Smooth muscle cell (in vitro differentiated cells): Measurements from ENCODE around the gene RABGAP1. TPM values are rescaled to one million over a fixed set of nuclear protein-coding genes. Genes with fewer than 3 reads are reported as not detected.
A peak's percentile ranks its signal among the peaks of the same experiment; 100 is the strongest.
"Not testable (repeated sequence)": the region's sequence is repeated elsewhere in the genome, so short reads cannot be mapped to it uniquely, and the experiment has no call there.

Experiments used
- DNase-seq: peaks from one replicate; lab custom pipeline; 2025; ENCODE audit not compliant: unreplicated experiment; lab: John Stamatoyannopoulos, UW
- H2AFZ ChIP-seq: fragments of 200-600 bp; sonication (generic); 2 replicates; pipeline ENCODE4 v1.6.0; 2016; ENCODE audit warnings: antibody characterized with exemption, low read depth, mild to moderate bottlenecking
- H3F3A ChIP-seq: fragments of 200-600 bp; sonication (generic); 2 replicates; pipeline ENCODE4 v1.6.0; 2017; ENCODE audit warnings: antibody characterized with exemption, low read depth
- H3K27ac ChIP-seq: fragments of 200-600 bp; sonication (generic); 2 replicates; pipeline ENCODE4 v1.5.1; 2016; ENCODE audit warnings: low read depth, mild to moderate bottlenecking
- H3K27me3 ChIP-seq: fragments of 200-600 bp; sonication (generic); 2 replicates; pipeline ENCODE4 v1.6.1; 2016; ENCODE audit warnings: low read depth, mild to moderate bottlenecking
- H3K36me3 ChIP-seq: fragments of 200-600 bp; sonication (generic); 2 replicates; pipeline ENCODE4 v1.5.1; 2016; ENCODE audit warnings: low read depth
- H3K4me1 ChIP-seq: fragments of 200-600 bp; sonication (generic); 2 replicates; pipeline ENCODE4 v1.5.1; 2016; ENCODE audit warnings: low read depth
- H3K4me2 ChIP-seq: fragments of 200-600 bp; sonication (generic); 2 replicates; pipeline ENCODE4 v1.6.0; 2016; ENCODE audit warnings: mild to moderate bottlenecking
- H3K4me3 ChIP-seq: fragments of 200-600 bp; sonication (generic); 2 replicates; pipeline ENCODE4 v1.5.1; 2016; ENCODE audit warnings: mild to moderate bottlenecking
- H3K79me2 ChIP-seq: fragments of 200-600 bp; sonication (generic); 2 replicates; pipeline ENCODE4 v1.6.0; 2016; ENCODE audit warnings: low read depth, mild to moderate bottlenecking
- H3K9ac ChIP-seq: fragments of 200-600 bp; sonication (generic); 2 replicates; pipeline ENCODE4 v1.6.0; 2016; ENCODE audit warnings: low read depth
- H3K9me3 ChIP-seq: fragments of 200-600 bp; sonication (generic); replicated peaks from 2 replicates; pipeline ENCODE4 v1.5.1; 2016; ENCODE audit warnings: low read depth
- H4K20me1 ChIP-seq: fragments of 200-600 bp; sonication (generic); 2 replicates; pipeline ENCODE4 v1.6.0; 2016; ENCODE audit warnings: low read depth
- CTCF ChIP-seq: fragments of 200-600 bp; sonication (generic); IDR thresholded peaks from 2 replicates; pipeline ENCODE4 v1.5.1; 2017; ENCODE audit warnings: borderline replicate concordance, mild to moderate bottlenecking, antibody characterized with exemption; ENCODE audit not compliant: insufficient read depth, poor library complexity, severe bottlenecking
- WGBS: methylation state at CpG from one replicate; pipeline ENCODE4 v1.1.7; 2016; ENCODE audit warnings: low lambda C conversion rate; 5-methylcytosine and 5-hydroxymethylcytosine counted together
- polyA plus RNA-seq: library from polyadenylated mRNA; unstranded; fragments of >200 nt; fragmentation: Nextera tagmentation; extraction: Ambion mirVana; gene quantifications from 2 replicates; pipeline ENCODE4 v1.2.1, GENCODE V29; 2016
- total RNA-seq: library from RNA; depleted of rRNA; stranded (reverse); fragments of >200 nt; gene quantifications from 2 replicates; pipeline ENCODE4 v1.2.3, GENCODE V29; 2014

RABGAP1 gene
- total and polyA plus RNA-seq, 2 experiments from 2014 or later = 13.5 to 31.8 TPM

- Histone ChIP-seq H3K4me2 (peak overlapping the region; percentile 89), H3K4me3 (peak overlapping the region; percentile 88), H3K79me2 (peaks cover 66% of the 10 kb centered on the region), H3K9ac (peak overlapping the region; percentile 98), H3K4me1 (peaks cover 26% of the 10 kb centered on the region), H3K27ac (peak overlapping the region; percentile 85), H2AFZ (peak overlapping the region; percentile 86), H3K36me3 (no peaks in the 10 kb centered on the region), H3K27me3 (no peaks in the 10 kb centered on the region), H4K20me1 (peaks cover 32% of the 10 kb centered on the region), H3F3A (no peaks in the 10 kb centered on the region), H3K9me3 (no peaks in the 10 kb centered on the region)
- TF ChIP-seq CTCF = no peak
- under 1% methylated on average over 8 of the region's 8 CpGs for WGBS
- DNase-seq = no peak
Measured at GRCh38 chr9:122904466-122904822, 36.4 kb upstream of the RABGAP1 start.

GRCh38 chr9:122904823-122905710 is 35.8 kb upstream of the RABGAP1 start, which contains the start of gene RC3H2:
Gene RC3H2, minus strand, starts transcription at chr9:122905359. Its CDS starts 7,850 bp downstream, at chr9:122897509.
- peaks cover 64% of the 10 kb centered on the region for H3K79me2 ChIP-seq
- no peaks in the 10 kb centered on the region for H3K27me3 ChIP-seq
- H3K4me1 ChIP-seq = peaks cover 25% of the 10 kb centered on the region
- peak within 1 kb of the TSS; percentile 85 for H3K27ac ChIP-seq
- H3K9ac ChIP-seq = peak within 1 kb of the TSS; percentile 98
- H3K36me3 ChIP-seq = no peaks in the 10 kb centered on the region
- peak within 1 kb of the TSS; percentile 88 for H3K4me3 ChIP-seq
- no peak for TF ChIP-seq CTCF
- no peaks in the 10 kb centered on the region for H3K9me3 ChIP-seq
- no peaks in the 10 kb centered on the region for H3F3A ChIP-seq
- WGBS = under 1% methylated on average over 48 of the region's 77 CpGs
- peak; percentile 88 for DNase-seq
- peaks cover 26% of the 10 kb centered on the region for H4K20me1 ChIP-seq
- peak within 1 kb of the TSS; percentile 94 for H2AFZ ChIP-seq
- peak within 1 kb of the TSS; percentile 89 for H3K4me2 ChIP-seq

GRCh38 chr9:122906122-122906521 is 34.7 kb upstream of the RABGAP1 start:
- DNase-seq, H2AFZ ChIP-seq, H3F3A ChIP-seq, H3K9me3 ChIP-seq, H3K27ac ChIP-seq, H3K4me3 ChIP-seq, H3K27me3 ChIP-seq, H3K36me3 ChIP-seq, H3K9ac ChIP-seq: not testable (repeated sequence)
- H3K4me2 ChIP-seq = peak overlapping the region; percentile 81
- WGBS = 98% methylated on average over 16 of the region's 16 CpGs
- H4K20me1 ChIP-seq = peaks cover 15% of the 10 kb centered on the region
- H3K79me2 ChIP-seq = peaks cover 64% of the 10 kb centered on the region
- peaks cover 15% of the 10 kb centered on the region for H3K4me1 ChIP-seq

GRCh38 chr9:122912671-122912963 is 28.2 kb upstream of the RABGAP1 start:
- Histone ChIP-seq H3K79me2 (peaks cover 47% of the 10 kb centered on the region), H2AFZ (peak overlapping the region; percentile 93), H3K27ac (peak overlapping the region; percentile 86), H4K20me1 (no peaks in the 10 kb centered on the region), H3K27me3 (no peaks in the 10 kb centered on the region), H3K9ac (peak overlapping the region; percentile 84), H3K9me3 (no peaks in the 10 kb centered on the region), H3K36me3 (no peaks in the 10 kb centered on the region), H3K4me2 (peak overlapping the region; percentile 95), H3K4me3 (peak overlapping the region; percentile 77), H3K4me1 (peaks cover 10% of the 10 kb centered on the region), H3F3A (peaks cover 3% of the 10 kb centered on the region)
- no peak for DNase-seq
- WGBS = 8% methylated on average over 9 of the region's 9 CpGs
- TF ChIP-seq CTCF = no peak
